ENCODE results near the gene WWOX. TPM values are rescaled to one million over a fixed set of nuclear protein-coding genes. Genes with fewer than 3 reads are reported as not detected.

Gene WWOX
- total and polyA plus RNA-seq, 2 donors (not counting 1 experiment from before 2014, with no cell fraction given), result 10.5 to 42.3 TPM

- CTCF ChIA-PET, result no interaction called here
- POLR2A ChIA-PET, result no interaction called here
Measured at GRCh38 chr16:78571434-78571833, 472.0 kb downstream of the WWOX start.

DNA sequence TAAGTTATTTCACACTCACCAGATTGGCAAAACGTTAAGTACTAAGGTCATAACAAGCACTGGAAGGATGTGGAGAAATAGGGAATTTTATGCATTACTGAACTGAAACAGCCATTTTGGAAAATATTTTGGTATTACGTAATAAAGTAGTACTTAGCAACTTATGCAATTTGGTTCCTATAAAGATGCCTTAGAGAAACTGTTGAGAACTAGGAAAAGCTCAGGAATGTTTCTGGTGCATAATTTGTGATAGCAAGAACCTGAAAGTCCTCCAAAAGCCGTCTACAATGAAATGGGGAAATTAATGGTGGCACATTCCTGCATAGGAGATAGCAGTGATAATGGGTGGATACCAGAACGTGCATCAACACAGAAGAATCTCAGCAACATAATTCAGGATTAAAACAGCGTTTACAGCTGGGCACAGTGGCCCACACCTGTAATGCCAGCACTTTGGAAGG, 472.5 kb downstream of the WWOX start:
- Histone ChIP-seq H3K27ac (ENCODE audit: low read length in 2 of 2) (no peak overlapping the region), H3K4me1 (ENCODE audit: control insufficient read depth in 2 of 2, insufficient read depth in 2 of 2, low read length in 2 of 2) (peaks cover 7 to 19% of the 10 kb centered on the region in 2 donors), H3K79me2 (ENCODE audit: control insufficient read depth, insufficient read depth, low read length) (no peaks in the 10 kb centered on the region), H3K4me2 (replicated peaks; ENCODE audit: low read depth, low read length, poor library complexity, severe bottlenecking) (no peak overlapping the region), H3K36me3 (replicated peaks in 1 of 2; ENCODE audit: control extremely low read depth in 1 of 2, control insufficient read depth in 1 of 2, extremely low read depth in 1 of 2, insufficient read depth in 2 of 2, low read length in 1 of 2) (no peaks in the 10 kb centered on the region), H3K9ac (ENCODE audit: low read length) (no peak overlapping the region), H3K9me3 (ENCODE audit: control extremely low read depth in 1 of 3, control insufficient read depth in 2 of 3, insufficient read depth in 1 of 3, low read length in 2 of 3) (no peaks in the 10 kb centered on the region), H3K4me3 (ENCODE audit: control extremely low read depth in 1 of 5, extremely low read depth in 1 of 5, insufficient read depth in 1 of 5, low read depth in 2 of 5, low read length in 4 of 5) (no peak overlapping the region), H3K27me3 (replicated peaks in 1 of 4; ENCODE audit: control extremely low read depth in 1 of 4, control insufficient read depth in 3 of 4, insufficient read depth in 4 of 4, low read length in 3 of 4) (no peaks in the 10 kb centered on the region), H2AFZ (ENCODE audit: insufficient read depth, low read depth, low read length, poor library complexity, severe bottlenecking) (no peak overlapping the region), H4K20me1 (ENCODE audit: control insufficient read depth, insufficient read depth, low read length, poor library complexity, severe bottlenecking) (no peaks in the 10 kb centered on the region)
- Mint-ChIP-seq H3K27me3 (no peaks in the 10 kb centered on the region), H3K9me3 (ENCODE audit: insufficient read depth) (peaks cover 2% of the 10 kb centered on the region), H3K4me3 (no peak overlapping the region), H3K27ac (no peak overlapping the region), H3K4me1 (peaks cover 17% of the 10 kb centered on the region)
- TF ChIP-seq, protein P1, sequence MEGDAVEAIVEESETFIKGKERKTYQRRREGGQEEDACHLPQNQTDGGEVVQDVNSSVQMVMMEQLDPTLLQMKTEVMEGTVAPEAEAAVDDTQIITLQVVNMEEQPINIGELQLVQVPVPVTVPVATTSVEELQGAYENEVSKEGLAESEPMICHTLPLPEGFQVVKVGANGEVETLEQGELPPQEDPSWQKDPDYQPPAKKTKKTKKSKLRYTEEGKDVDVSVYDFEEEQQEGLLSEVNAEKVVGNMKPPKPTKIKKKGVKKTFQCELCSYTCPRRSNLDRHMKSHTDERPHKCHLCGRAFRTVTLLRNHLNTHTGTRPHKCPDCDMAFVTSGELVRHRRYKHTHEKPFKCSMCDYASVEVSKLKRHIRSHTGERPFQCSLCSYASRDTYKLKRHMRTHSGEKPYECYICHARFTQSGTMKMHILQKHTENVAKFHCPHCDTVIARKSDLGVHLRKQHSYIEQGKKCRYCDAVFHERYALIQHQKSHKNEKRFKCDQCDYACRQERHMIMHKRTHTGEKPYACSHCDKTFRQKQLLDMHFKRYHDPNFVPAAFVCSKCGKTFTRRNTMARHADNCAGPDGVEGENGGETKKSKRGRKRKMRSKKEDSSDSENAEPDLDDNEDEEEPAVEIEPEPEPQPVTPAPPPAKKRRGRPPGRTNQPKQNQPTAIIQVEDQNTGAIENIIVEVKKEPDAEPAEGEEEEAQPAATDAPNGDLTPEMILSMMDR (IDR thresholded peaks at IDR 0.05), result no peak
- TF ChIP-seq EZH2 (IDR thresholded peaks at IDR 0.05; ENCODE audit: borderline replicate concordance, insufficient read depth, low read depth, low read length, poor library complexity, severe bottlenecking), result no peak
- DNase-seq (no peak), ATAC-seq (ENCODE audit: low read depth) (no peak)
- WGBS (ENCODE audit: insufficient coverage), result 100% methylated on average over 1 of the region's 5 CpGs
- intact Hi-C loops (cut with micrococcal nuclease), result no loop called here
- POLR2A ChIA-PET, result no interaction called here
- CTCF ChIA-PET, result no interaction called here

More at GRCh38 chr16:78571434-78571833, 472.0 kb downstream of the WWOX start:
- ATAC-seq (ENCODE audit: low read depth) (no peak), DNase-seq (no peak)
- Histone ChIP-seq H3K79me2 (ENCODE audit: control insufficient read depth, insufficient read depth, low read length) (no peaks in the 10 kb centered on the region), H3K4me1 (ENCODE audit: control insufficient read depth in 2 of 2, insufficient read depth in 2 of 2, low read length in 2 of 2) (peaks cover 10 to 21% of the 10 kb centered on the region in 2 donors), H3K4me2 (replicated peaks; ENCODE audit: low read depth, low read length, poor library complexity, severe bottlenecking) (no peak overlapping the region), H3K9me3 (ENCODE audit: control extremely low read depth in 1 of 3, control insufficient read depth in 2 of 3, insufficient read depth in 1 of 3, low read length in 2 of 3) (no peaks in the 10 kb centered on the region), H2AFZ (ENCODE audit: insufficient read depth, low read depth, low read length, poor library complexity, severe bottlenecking) (no peak overlapping the region), H3K27ac (ENCODE audit: low read length in 2 of 2) (no peak overlapping the region), H3K27me3 (replicated peaks in 1 of 4; ENCODE audit: control extremely low read depth in 1 of 4, control insufficient read depth in 3 of 4, insufficient read depth in 4 of 4, low read length in 3 of 4) (no peaks in the 10 kb centered on the region), H3K36me3 (replicated peaks in 1 of 2; ENCODE audit: control extremely low read depth in 1 of 2, control insufficient read depth in 1 of 2, extremely low read depth in 1 of 2, insufficient read depth in 2 of 2, low read length in 1 of 2) (no peaks in the 10 kb centered on the region), H4K20me1 (ENCODE audit: control insufficient read depth, insufficient read depth, low read length, poor library complexity, severe bottlenecking) (no peaks in the 10 kb centered on the region), H3K9ac (ENCODE audit: low read length) (no peak overlapping the region), H3K4me3 (ENCODE audit: control extremely low read depth in 1 of 5, extremely low read depth in 1 of 5, insufficient read depth in 1 of 5, low read depth in 2 of 5, low read length in 4 of 5) (no peak overlapping the region)
- intact Hi-C loops (cut with micrococcal nuclease), result no loop called here
- H3K27ac Mint-ChIP-seq, result no peak overlapping the region
- TF ChIP-seq EZH2 (IDR thresholded peaks at IDR 0.05; ENCODE audit: borderline replicate concordance, insufficient read depth, low read depth, low read length, poor library complexity, severe bottlenecking), result no peak
- TF ChIP-seq, protein P1 (IDR thresholded peaks at IDR 0.05), result no peak
- peaks cover 2% of the 10 kb centered on the region for H3K9me3 Mint-ChIP-seq (ENCODE audit: insufficient read depth)
- no CpG with 5 or more reads among the region's 8 CpGs for WGBS (ENCODE audit: insufficient coverage)
- H3K27me3 Mint-ChIP-seq, result no peaks in the 10 kb centered on the region
- no peak overlapping the region for H3K4me3 Mint-ChIP-seq
- H3K4me1 Mint-ChIP-seq, result peaks cover 22% of the 10 kb centered on the region
